H1 (cell line): ENCODE measurements around the gene RABL6. TPM values are rescaled to one million over a fixed set of nuclear protein-coding genes. Genes with fewer than 3 reads are reported as not detected.

ENCODE experiments used
- CTCF ChIA-PET: fragments of 300-600 bp; sonication (Branson Sonifier 250); formaldehyde crosslinking; loops from one replicate; lab custom pipeline; 2021; ENCODE audit not compliant: partially characterized antibody; lab: Charles Lee
- POLR2A ChIA-PET: fragments of 300-600 bp; sonication (Branson Sonifier 250); formaldehyde crosslinking; loops from one replicate; lab custom pipeline; 2021; ENCODE audit warnings: inconsistent platforms; ENCODE audit not compliant: partially characterized antibody; lab: Charles Lee
- DNase-seq, 2 experiments: peaks; one replicate each; pipeline versions ENCODE4 v3.0.0 to v3.0.0-alpha.2; 2010 to 2022; ENCODE audit warnings: low spot score in 2 of 2, low read depth in 1 of 2, mixed read lengths in 1 of 2
- FAIRE-seq: peaks from 2 replicates; lab custom pipeline; 2011; peaks lifted over from hg19 to GRCh38; lab: Jason Lieb, UNC
- H2AFZ ChIP-seq: 2 replicates; pipeline ENCODE4 v1.8.1; 2012; ENCODE audit warnings: low read length, inconsistent platforms
- H2AK5ac ChIP-seq: 2 replicates; pipeline ENCODE4 v1.6.1; 2013; ENCODE audit warnings: low read depth, low read length
- H2BK120ac ChIP-seq: replicated peaks from 2 replicates; pipeline ENCODE3; 2013; ENCODE audit warnings: low read depth, low read length, inconsistent platforms
- H2BK12ac ChIP-seq: 2 replicates; pipeline ENCODE4 v1.6.1; 2013; ENCODE audit warnings: low read depth, low read length
- H2BK15ac ChIP-seq: 2 replicates; pipeline ENCODE4 v1.6.1; 2013; ENCODE audit warnings: low read length
- H2BK20ac ChIP-seq: 2 replicates; pipeline ENCODE4 v1.6.1; 2013; ENCODE audit warnings: low read length
- H2BK5ac ChIP-seq: 2 replicates; pipeline ENCODE4 v1.6.1; 2013; ENCODE audit warnings: low read depth, low read length
- H3K14ac ChIP-seq: 2 replicates; pipeline ENCODE4 v1.6.1; 2013; ENCODE audit warnings: inconsistent platforms; ENCODE audit not compliant: insufficient read length
- H3K18ac ChIP-seq: 2 replicates; pipeline ENCODE4 v1.6.1; 2013; ENCODE audit warnings: low read length; ENCODE audit errors: extremely low read depth
- H3K23ac ChIP-seq: 2 replicates; pipeline ENCODE4 v1.6.1; 2013; ENCODE audit warnings: inconsistent platforms; ENCODE audit not compliant: insufficient read length
- H3K23me2 ChIP-seq: 2 replicates; pipeline ENCODE4 v1.6.1; 2013; ENCODE audit warnings: low read depth, low read length
- H3K27ac ChIP-seq: 2 replicates; pipeline ENCODE4 v1.6.1; 2011; ENCODE audit warnings: low read depth, low read length, inconsistent platforms
- H3K27me3 ChIP-seq, 4 experiments: replicated peaks in 1 of 4; 1 replicate in 1 of 4; 2 replicates in 3 of 4; pipeline versions ENCODE4 v1.6.1 to v1.8.1; 2011 to 2013; ENCODE audit warnings: low read length in 3 of 4, mild to moderate bottlenecking in 3 of 4, inconsistent platforms in 2 of 4, mixed read lengths in 2 of 4, moderate library complexity in 1 of 4; ENCODE audit not compliant: control insufficient read depth in 3 of 4, insufficient read depth in 3 of 4; ENCODE audit errors: extremely low read depth in 1 of 4
- H3K36me3 ChIP-seq, 4 experiments: 2 replicates each; pipeline versions ENCODE4 v1.6.1 to v1.8.1; 2011 to 2013; ENCODE audit warnings: mild to moderate bottlenecking in 4 of 4, low read length in 3 of 4, moderate library complexity in 2 of 4, control low read depth in 1 of 4, inconsistent platforms in 1 of 4; ENCODE audit not compliant: insufficient read depth in 4 of 4, control insufficient read depth in 2 of 4
- H3K4ac ChIP-seq: replicated peaks from 2 replicates; pipeline ENCODE3; 2013; ENCODE audit warnings: low read length, low read depth, mixed read lengths, inconsistent platforms; ENCODE audit not compliant: insufficient read length
- H3K4me1 ChIP-seq, 4 experiments: replicated peaks in 1 of 4; 1 replicate in 1 of 4; 2 replicates in 3 of 4; pipeline versions ENCODE4 v1.6.1 to v1.8.1; 2011 to 2013; ENCODE audit warnings: low read length in 3 of 4, inconsistent platforms in 2 of 4, mixed read lengths in 1 of 4; ENCODE audit not compliant: insufficient read depth in 4 of 4, control insufficient read depth in 3 of 4
- H3K4me2 ChIP-seq, 2 experiments: 2 replicates each; pipeline versions ENCODE4 v1.6.1 to v1.8.1; 2011 to 2013; ENCODE audit warnings: low read depth in 2 of 2, low read length in 2 of 2, control low read depth in 1 of 2, inconsistent platforms in 1 of 2, mild to moderate bottlenecking in 1 of 2; ENCODE audit not compliant: insufficient read depth in 1 of 2
- H3K4me3 ChIP-seq, 4 experiments: fragments of 200-600, 300-600 bp in 1 of 4; sonication (generic), shearing (Covaris generic), sonication (Bioruptor Twin) in 1 of 4; 2 replicates each; pipeline versions ENCODE4 v1.5.1 to v1.8.1; 2011 to 2016; ENCODE audit warnings: low read length in 4 of 4, low read depth in 3 of 4, control low read depth in 2 of 4, inconsistent platforms in 2 of 4, mild to moderate bottlenecking in 2 of 4, mixed read lengths in 1 of 4, moderate library complexity in 1 of 4; ENCODE audit not compliant: insufficient read depth in 2 of 4; ENCODE audit errors: extremely low read depth in 1 of 4
- H3K56ac ChIP-seq: replicated peaks from 2 replicates; pipeline ENCODE3; 2013; ENCODE audit warnings: low read depth, mild to moderate bottlenecking, mixed read lengths, low read length, inconsistent platforms; ENCODE audit not compliant: insufficient read length
- H3K79me1 ChIP-seq: 2 replicates; pipeline ENCODE4 v1.6.1; 2013; ENCODE audit warnings: low read depth, low read length, control low read depth
- H3K79me2 ChIP-seq, 2 experiments: 2 replicates each; pipeline versions ENCODE4 v1.6.1 to v1.8.1; 2012 to 2013; ENCODE audit warnings: low read length in 2 of 2, mild to moderate bottlenecking in 2 of 2, inconsistent platforms in 1 of 2; ENCODE audit not compliant: insufficient read depth in 2 of 2, control insufficient read depth in 1 of 2
- H3K9ac ChIP-seq, 4 experiments: replicated peaks in 1 of 4; 1 replicate in 1 of 4; 2 replicates in 3 of 4; pipeline versions ENCODE4 v1.6.1 to v1.8.1; 2011 to 2013; ENCODE audit warnings: low read depth in 3 of 4, low read length in 3 of 4, control low read depth in 2 of 4, mild to moderate bottlenecking in 2 of 4, moderate library complexity in 2 of 4, inconsistent platforms in 1 of 4; ENCODE audit errors: extremely low read depth in 1 of 4
- H3K9me3 ChIP-seq, 2 experiments: 2 replicates each; pipeline versions ENCODE4 v1.6.1 to v1.8.1; 2012 to 2013; ENCODE audit warnings: mild to moderate bottlenecking in 2 of 2, moderate library complexity in 2 of 2, control low read depth in 1 of 2, inconsistent platforms in 1 of 2, low read depth in 1 of 2, low read length in 1 of 2, mixed read lengths in 1 of 2; ENCODE audit not compliant: insufficient read depth in 2 of 2
- H4K20me1 ChIP-seq, 2 experiments: replicated peaks in 1 of 2; 2 replicates each; pipeline versions ENCODE3 to v1.8.1; 2011 to 2013; ENCODE audit warnings: inconsistent platforms in 2 of 2, low read length in 2 of 2, mild to moderate bottlenecking in 1 of 2; ENCODE audit not compliant: insufficient read depth in 2 of 2, control insufficient read depth in 1 of 2
- H4K5ac ChIP-seq: 2 replicates; pipeline ENCODE4 v1.6.1; 2013; ENCODE audit warnings: low read length, low read depth, mixed read lengths, inconsistent platforms; ENCODE audit not compliant: insufficient read length
- H4K8ac ChIP-seq: 2 replicates; pipeline ENCODE4 v1.8.0; 2013; ENCODE audit warnings: mild to moderate bottlenecking, moderate library complexity, low read length, inconsistent platforms; ENCODE audit not compliant: insufficient read depth; ENCODE audit errors: extremely low read depth
- H4K91ac ChIP-seq: replicated peaks from 2 replicates; pipeline ENCODE3; 2013; ENCODE audit warnings: low read length, mixed read lengths, inconsistent platforms; ENCODE audit not compliant: insufficient read length
- ASH2L ChIP-seq: fragments of 200-600, 300-600 bp; sonication (generic); IDR thresholded peaks from one replicate; pipeline ENCODE4 v1.7.1; 2017; ENCODE audit warnings: low read length
- CBX5 ChIP-seq: fragments of 300-800, 300-1000 bp; sonication (generic); IDR thresholded peaks from 2 replicates; pipeline ENCODE4 v1.7.1; 2016; ENCODE audit warnings: antibody characterized with exemption, low read length, low read depth
- CBX8 ChIP-seq: fragments of 300-800, 300-1000 bp; sonication (generic); IDR thresholded peaks from 2 replicates; pipeline ENCODE4 v1.7.1; 2016; ENCODE audit warnings: low read depth, low read length, borderline replicate concordance
- E2F6 ChIP-seq: IDR thresholded peaks from 2 replicates; pipeline ENCODE4 v1.6.1; 2012; ENCODE audit warnings: inconsistent platforms
- EP300 ChIP-seq, 2 experiments: IDR thresholded peaks; 1 replicate in 1 of 2; 2 replicates in 1 of 2; pipeline ENCODE4 v1.6.1; 2011 to 2012; ENCODE audit warnings: low read depth in 2 of 2, low read length in 2 of 2, mild to moderate bottlenecking in 2 of 2, borderline replicate concordance in 1 of 2, inconsistent platforms in 1 of 2, moderate library complexity in 1 of 2
- MAFK ChIP-seq: IDR thresholded peaks from 2 replicates; pipeline ENCODE4 v1.6.1; 2012; ENCODE audit warnings: low read depth, mild to moderate bottlenecking, improper control_type of control experiment, low read length
- MAX ChIP-seq: IDR thresholded peaks from 2 replicates; pipeline ENCODE4 v1.6.1; 2012; ENCODE audit warnings: inconsistent platforms
- RFX5 ChIP-seq: IDR thresholded peaks from 2 replicates; pipeline ENCODE4 v1.6.1; 2011; ENCODE audit warnings: low read depth, low read length, improper control_type of control experiment, borderline replicate concordance
- SRF ChIP-seq: IDR thresholded peaks from 2 replicates; pipeline ENCODE4 v1.6.1; 2011; ENCODE audit warnings: mild to moderate bottlenecking, low read depth, low read length, moderate library complexity
- WGBS, 2 experiments: shearing (Covaris generic) in 1 of 2; methylation state at CpG; one replicate each; pipeline versions ENCODE4 v1.1.6 to v1.1.7; 2013 to 2015; ENCODE audit warnings: low lambda C conversion rate in 2 of 2, mixed read lengths in 2 of 2, inconsistent platforms in 1 of 2, low coverage in 1 of 2, missing lambda C conversion rate in 1 of 2; ENCODE audit not compliant: insufficient replicate concordance in 2 of 2, insufficient coverage in 1 of 2, insufficient read length in 1 of 2; ENCODE audit errors: extremely low coverage in 1 of 2, missing lambda C conversion rate in 1 of 2; 5-methylcytosine and 5-hydroxymethylcytosine counted together
- polyA plus RNA-seq, 7 experiments: library from polyadenylated mRNA; depleted of rRNA in 3 of 7; stranded (reverse) in 5 of 7; unstranded in 2 of 7; fragments of >200 nt in 5 of 7; fragments of 200-250 nt in 2 of 7; gene quantifications; 1 replicate in 5 of 7; 2 replicates in 1 of 7; 4 replicates in 1 of 7; pipeline versions ENCODE4 v1.2.1 to v1.2.3, GENCODE V29; 2011 to 2013; ENCODE audit warnings: missing spikeins in 2 of 7, mixed read lengths in 2 of 7
- total RNA-seq: library from RNA; stranded (reverse); fragmentation: NEBNext Ultra II Directional; extraction: Animal tissue kit (Norgen Biotek cat#: 25700); gene quantifications from 2 replicates; pipeline ENCODE4 v1.2.1, GENCODE V29; 2021

The RABL6 gene
- total and polyA plus RNA-seq, 2 of the 8 experiments (the other 6 are each of a cell fraction or from before 2014, with no cell fraction given) = 70.1 to 130 TPM

GRCh38 chr9:136855461-136856078 lies 47.8 kb downstream of the RABL6 start:
- DNase-seq = peak in 1 of 2 experiments; percentile 53
- Histone ChIP-seq H3K4me1 (peaks cover 0 to under 1% (median 0%) of the 10 kb centered on the region in 4 experiments; a peak in 1 of 7 replicates), H2BK120ac (no peak overlapping the region), H3K4me2 (no peak overlapping the region), H3K9me3 (no peaks in the 10 kb centered on the region), H3K27ac (no peak overlapping the region), H2BK12ac (no peak overlapping the region), H3K4ac (no peak overlapping the region), H3K18ac (no peak overlapping the region), H3K23me2 (no peaks in the 10 kb centered on the region), H3K79me1 (no peaks in the 10 kb centered on the region), H2BK20ac (no peak overlapping the region), H4K91ac (no peak overlapping the region), H3K14ac (no peak overlapping the region), H4K5ac (no peak overlapping the region), H2BK5ac (no peak overlapping the region), H3K36me3 (peaks cover 0 to 7% (median 3%) of the 10 kb centered on the region in 4 experiments; a peak in 5 of 8 replicates), H3K4me3 (no peak overlapping the region), H4K8ac (no peak overlapping the region), H3K9ac (no peak overlapping the region), H4K20me1 (peaks cover 0 to 10% of the 10 kb centered on the region in 2 experiments), H2AFZ (no peak overlapping the region), H3K79me2 (no peaks in the 10 kb centered on the region), H3K27me3 (no peaks in the 10 kb centered on the region), H3K56ac (no peak overlapping the region), H3K23ac (no peak overlapping the region), H2BK15ac (no peak overlapping the region), H2AK5ac (no peak overlapping the region)
- TF ChIP-seq EP300 (IDR thresholded peaks at IDR 0.05; ENCODE audit: borderline replicate concordance in 1 of 2, low read depth in 2 of 2, low read length in 2 of 2) (no peak), MAFK (no peak), E2F6 (no peak), MAX (no peak), ASH2L (no peak), CBX8 (no peak), SRF (no peak), CBX5 (no peak), RFX5 (no peak)
- WGBS, 2 experiments = 90% methylated on average over 19 of the region's 26 CpGs; no CpG with 5 or more reads in 1 of the 2 experiments
- FAIRE-seq = no peak
- POLR2A ChIA-PET = interaction anchor here (0.6 to 16.2 kb wide), 7 partner anchors 10 to 347 kb away, joined by 3 to 248 read pairs (median 4); partner anchors contain the start of genes AJM1, EDF1 and RABL6
- CTCF ChIA-PET = interaction anchor here (1.4 to 1.7 kb wide), 3 partner anchors 11 to 55 kb away, joined by 3 to 4 read pairs (median 4); no protein-coding TSS in a partner anchor
